HEK293 (cell line): ENCODE measurements around the gene ISOC2.
A peak's percentile ranks its signal among the peaks of the same experiment; 100 is the strongest.

Source experiments
- KLF8 ChIP-seq: fragments of 450-650 bp; formaldehyde crosslinking; IDR thresholded peaks from 2 replicates; pipeline ENCODE4 v1.5.1; 2016; ENCODE audit warnings: missing biosample characterization, missing genetic modification characterization
- KLF9 ChIP-seq: fragments of 450-650 bp; formaldehyde crosslinking; IDR thresholded peaks from 2 replicates; pipeline ENCODE4 v1.5.1; 2016; ENCODE audit warnings: missing biosample characterization, missing genetic modification characterization, low read depth
- MZF1 ChIP-seq: fragments of 450-650 bp; formaldehyde crosslinking; IDR thresholded peaks from 2 replicates; pipeline ENCODE4 v1.5.1; 2017; ENCODE audit warnings: missing biosample characterization, missing genetic modification characterization, borderline replicate concordance
- SETDB1 ChIP-seq: IDR thresholded peaks from one replicate; pipeline ENCODE4 v1.6.1; 2017; ENCODE audit warnings: mild to moderate bottlenecking, low read length, moderate library complexity, mixed read lengths; ENCODE audit not compliant: insufficient read length
- ZBTB17 ChIP-seq: fragments of 450-650 bp; formaldehyde crosslinking; IDR thresholded peaks from 2 replicates; pipeline ENCODE4 v1.5.1; 2016; ENCODE audit warnings: missing biosample characterization, missing genetic modification characterization
- ZFHX2 ChIP-seq: fragments of 450-650 bp; formaldehyde crosslinking; conservative IDR thresholded peaks from 2 replicates; pipeline ENCODE4 v1.5.1; 2016; ENCODE audit warnings: missing biosample characterization, missing genetic modification characterization
- ZFP3 ChIP-seq: fragments of 450-650 bp; formaldehyde crosslinking; IDR thresholded peaks from 2 replicates; pipeline ENCODE4 v1.5.1; 2016; ENCODE audit warnings: low read depth, missing biosample characterization, missing genetic modification characterization
- ZNF140 ChIP-seq: fragments of 450-650 bp; formaldehyde crosslinking; IDR thresholded peaks from 2 replicates; pipeline ENCODE4 v1.5.1; 2016; ENCODE audit warnings: missing biosample characterization, missing genetic modification characterization
- ZNF16 ChIP-seq: fragments of 450-650 bp; formaldehyde crosslinking; IDR thresholded peaks from 2 replicates; pipeline ENCODE4 v1.5.1; 2016; ENCODE audit warnings: low read depth, missing biosample characterization, missing genetic modification characterization
- ZNF202 ChIP-seq: fragments of 450-650 bp; formaldehyde crosslinking; IDR thresholded peaks from 2 replicates; pipeline ENCODE4 v1.5.1; 2016; ENCODE audit warnings: missing biosample characterization, missing genetic modification characterization, borderline replicate concordance
- ZNF211 ChIP-seq: fragments of 450-650 bp; formaldehyde crosslinking; IDR thresholded peaks from 2 replicates; pipeline ENCODE4 v1.5.1; 2016; ENCODE audit warnings: low read depth, missing biosample characterization, missing genetic modification characterization
- ZNF302 ChIP-seq: fragments of 450-650 bp; formaldehyde crosslinking; IDR thresholded peaks from 2 replicates; pipeline ENCODE4 v1.5.1; 2016; ENCODE audit warnings: missing biosample characterization, missing genetic modification characterization, low read depth
- ZNF416 ChIP-seq: fragments of 450-650 bp; formaldehyde crosslinking; IDR thresholded peaks from 2 replicates; pipeline ENCODE4 v1.5.1; 2016; ENCODE audit warnings: missing biosample characterization, missing genetic modification characterization
- ZNF521 ChIP-seq: fragments of 450-650 bp; formaldehyde crosslinking; IDR thresholded peaks from 2 replicates; pipeline ENCODE4 v1.5.1; 2017; ENCODE audit warnings: missing biosample characterization, mild to moderate bottlenecking, missing genetic modification characterization
- ZNF529 ChIP-seq: fragments of 450-650 bp; formaldehyde crosslinking; IDR thresholded peaks from 2 replicates; pipeline ENCODE4 v1.5.1; 2017; ENCODE audit warnings: missing genetic modification characterization, missing biosample characterization; ENCODE audit not compliant: insufficient replicate concordance
- ZNF549 ChIP-seq: fragments of 450-650 bp; IDR thresholded peaks from 2 replicates; pipeline ENCODE4 v1.5.1; 2018; ENCODE audit warnings: missing biosample characterization, missing genetic modification characterization, mild to moderate bottlenecking, inconsistent platforms, moderate library complexity
- ZNF561 ChIP-seq: fragments of 450-650 bp; IDR thresholded peaks from 2 replicates; pipeline ENCODE4 v1.5.1; 2018; ENCODE audit warnings: missing biosample characterization, missing genetic modification characterization, borderline replicate concordance
- ZNF596 ChIP-seq: fragments of 450-650 bp; IDR thresholded peaks from 2 replicates; pipeline ENCODE4 v1.5.0; 2018; ENCODE audit warnings: missing biosample characterization, mild to moderate bottlenecking, missing genetic modification characterization, moderate library complexity
- ZNF600 ChIP-seq: fragments of 450-650 bp; formaldehyde crosslinking; IDR thresholded peaks from 2 replicates; pipeline ENCODE4 v1.5.1; 2016; ENCODE audit warnings: missing biosample characterization, missing genetic modification characterization
- ZNF621 ChIP-seq: fragments of 450-650 bp; formaldehyde crosslinking; IDR thresholded peaks from 2 replicates; pipeline ENCODE4 v1.5.1; 2017; ENCODE audit warnings: missing biosample characterization, missing genetic modification characterization
- ZNF768 ChIP-seq: fragments of 450-650 bp; formaldehyde crosslinking; IDR thresholded peaks from 2 replicates; pipeline ENCODE4 v1.5.1; 2018; ENCODE audit warnings: missing biosample characterization, mild to moderate bottlenecking, missing genetic modification characterization
- ZNF785 ChIP-seq: fragments of 450-650 bp; formaldehyde crosslinking; IDR thresholded peaks from 2 replicates; pipeline ENCODE4 v1.5.1; 2016; ENCODE audit warnings: missing biosample characterization, missing genetic modification characterization
- TF ChIP-seq, protein P1 (sequence below): fragments of 450-650 bp; formaldehyde crosslinking; IDR thresholded peaks from 2 replicates; pipeline ENCODE4 v1.5.1; 2017; ENCODE audit warnings: missing biosample characterization, missing genetic modification characterization
- TF ChIP-seq, protein P2 (sequence below): fragments of 450-650 bp; formaldehyde crosslinking; IDR thresholded peaks from 2 replicates; pipeline ENCODE4 v1.5.1; 2016; ENCODE audit warnings: missing biosample characterization, missing genetic modification characterization
- TF ChIP-seq, protein P3 (sequence below): fragments of 450-650 bp; formaldehyde crosslinking; IDR thresholded peaks from 2 replicates; pipeline ENCODE4 v1.5.1; 2016; ENCODE audit warnings: missing biosample characterization, missing genetic modification characterization
- TF ChIP-seq, protein P4 (sequence below): fragments of 450-650 bp; formaldehyde crosslinking; IDR thresholded peaks from 2 replicates; pipeline ENCODE4 v1.5.1; 2016; ENCODE audit warnings: missing biosample characterization, missing genetic modification characterization
- TF ChIP-seq, protein P5 (sequence below): fragments of 450-650 bp; formaldehyde crosslinking; IDR thresholded peaks from 2 replicates; pipeline ENCODE4 v1.5.1; 2016; ENCODE audit warnings: missing biosample characterization, missing genetic modification characterization
- TF ChIP-seq, protein P6 (sequence below): fragments of 450-650 bp; formaldehyde crosslinking; IDR thresholded peaks from 2 replicates; pipeline ENCODE4 v1.5.1; 2016; ENCODE audit warnings: missing biosample characterization, missing genetic modification characterization
- TF ChIP-seq, protein P7 (sequence below): fragments of 450-650 bp; formaldehyde crosslinking; IDR thresholded peaks from 2 replicates; pipeline ENCODE4 v1.5.1; 2016; ENCODE audit warnings: missing biosample characterization, missing genetic modification characterization, low read depth

ISOC2 gene

DNA sequence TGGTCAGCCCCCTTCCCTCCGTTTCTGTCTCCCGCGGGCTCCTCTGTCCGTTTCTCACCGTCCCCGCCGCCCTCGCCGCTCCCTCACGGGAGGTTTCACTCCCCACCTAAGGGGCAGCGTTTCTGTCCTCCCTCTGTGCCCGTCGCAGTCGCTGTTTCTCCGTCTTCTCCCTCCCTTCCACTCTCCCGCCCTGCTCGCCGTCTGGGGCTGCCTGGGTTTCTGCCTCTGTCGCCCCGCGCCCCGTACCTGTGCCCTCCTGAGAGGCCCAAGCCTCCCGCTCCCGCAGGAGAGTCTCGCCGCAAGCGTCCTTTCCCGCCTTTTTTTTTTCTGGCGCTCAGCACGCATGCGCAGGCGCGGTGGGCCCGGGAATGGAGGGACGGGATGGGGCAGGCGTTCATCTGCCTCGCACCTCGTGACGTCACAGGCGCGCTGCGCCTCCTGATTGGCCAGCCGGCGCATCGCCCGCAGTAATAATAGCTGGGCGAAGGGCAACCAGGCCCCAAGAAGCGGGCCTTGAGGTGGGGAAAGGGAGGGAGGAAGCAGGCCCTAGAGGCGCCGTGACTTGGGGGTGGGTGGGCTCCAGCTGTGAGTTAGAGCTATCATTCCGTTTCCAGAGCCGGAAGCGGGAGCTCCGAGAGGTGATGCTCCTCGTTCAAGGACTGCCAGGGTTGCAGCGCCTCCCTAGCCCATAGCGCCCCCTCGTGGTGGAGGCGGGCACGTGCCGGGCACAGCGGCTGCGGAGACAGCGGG lies 42.2 kb upstream of the ISOC2 start (continued):
- TF ChIP-seq ZNF416 (tag by site-specific recombination): no peak
- no peak for TF ChIP-seq ZNF768
- no peak for TF ChIP-seq ZNF529 (tag by site-specific recombination)
- peak; percentile 68; the same call in 1 of the 2 replicates for TF ChIP-seq ZNF561 (tag by site-specific recombination)
- no peak for TF ChIP-seq ZNF302 (tag by site-specific recombination)
- TF ChIP-seq ZFP3 (tag by site-specific recombination): no peak
- TF ChIP-seq, protein P1, sequence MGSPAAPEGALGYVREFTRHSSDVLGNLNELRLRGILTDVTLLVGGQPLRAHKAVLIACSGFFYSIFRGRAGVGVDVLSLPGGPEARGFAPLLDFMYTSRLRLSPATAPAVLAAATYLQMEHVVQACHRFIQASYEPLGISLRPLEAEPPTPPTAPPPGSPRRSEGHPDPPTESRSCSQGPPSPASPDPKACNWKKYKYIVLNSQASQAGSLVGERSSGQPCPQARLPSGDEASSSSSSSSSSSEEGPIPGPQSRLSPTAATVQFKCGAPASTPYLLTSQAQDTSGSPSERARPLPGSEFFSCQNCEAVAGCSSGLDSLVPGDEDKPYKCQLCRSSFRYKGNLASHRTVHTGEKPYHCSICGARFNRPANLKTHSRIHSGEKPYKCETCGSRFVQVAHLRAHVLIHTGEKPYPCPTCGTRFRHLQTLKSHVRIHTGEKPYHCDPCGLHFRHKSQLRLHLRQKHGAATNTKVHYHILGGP (tag by site-specific recombination): no peak
- peak; percentile 59 for TF ChIP-seq SETDB1
- TF ChIP-seq ZNF140 (tag by site-specific recombination): no peak
- TF ChIP-seq ZNF16 (tag by site-specific recombination): no peak
- TF ChIP-seq, protein P2, sequence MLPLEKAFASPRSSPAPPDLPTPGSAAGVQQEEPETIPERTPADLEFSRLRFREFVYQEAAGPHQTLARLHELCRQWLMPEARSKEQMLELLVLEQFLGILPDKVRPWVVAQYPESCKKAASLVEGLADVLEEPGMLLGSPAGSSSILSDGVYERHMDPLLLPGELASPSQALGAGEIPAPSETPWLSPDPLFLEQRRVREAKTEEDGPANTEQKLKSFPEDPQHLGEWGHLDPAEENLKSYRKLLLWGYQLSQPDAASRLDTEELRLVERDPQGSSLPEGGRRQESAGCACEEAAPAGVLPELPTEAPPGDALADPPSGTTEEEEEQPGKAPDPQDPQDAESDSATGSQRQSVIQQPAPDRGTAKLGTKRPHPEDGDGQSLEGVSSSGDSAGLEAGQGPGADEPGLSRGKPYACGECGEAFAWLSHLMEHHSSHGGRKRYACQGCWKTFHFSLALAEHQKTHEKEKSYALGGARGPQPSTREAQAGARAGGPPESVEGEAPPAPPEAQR: peak; percentile 21; the same call in 1 of the 2 replicates
- TF ChIP-seq, protein P3, sequence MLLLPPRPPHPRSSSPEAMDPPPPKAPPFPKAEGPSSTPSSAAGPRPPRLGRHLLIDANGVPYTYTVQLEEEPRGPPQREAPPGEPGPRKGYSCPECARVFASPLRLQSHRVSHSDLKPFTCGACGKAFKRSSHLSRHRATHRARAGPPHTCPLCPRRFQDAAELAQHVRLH: no peak
- TF ChIP-seq ZNF521 (tag by site-specific recombination): no peak
- TF ChIP-seq, protein P4, sequence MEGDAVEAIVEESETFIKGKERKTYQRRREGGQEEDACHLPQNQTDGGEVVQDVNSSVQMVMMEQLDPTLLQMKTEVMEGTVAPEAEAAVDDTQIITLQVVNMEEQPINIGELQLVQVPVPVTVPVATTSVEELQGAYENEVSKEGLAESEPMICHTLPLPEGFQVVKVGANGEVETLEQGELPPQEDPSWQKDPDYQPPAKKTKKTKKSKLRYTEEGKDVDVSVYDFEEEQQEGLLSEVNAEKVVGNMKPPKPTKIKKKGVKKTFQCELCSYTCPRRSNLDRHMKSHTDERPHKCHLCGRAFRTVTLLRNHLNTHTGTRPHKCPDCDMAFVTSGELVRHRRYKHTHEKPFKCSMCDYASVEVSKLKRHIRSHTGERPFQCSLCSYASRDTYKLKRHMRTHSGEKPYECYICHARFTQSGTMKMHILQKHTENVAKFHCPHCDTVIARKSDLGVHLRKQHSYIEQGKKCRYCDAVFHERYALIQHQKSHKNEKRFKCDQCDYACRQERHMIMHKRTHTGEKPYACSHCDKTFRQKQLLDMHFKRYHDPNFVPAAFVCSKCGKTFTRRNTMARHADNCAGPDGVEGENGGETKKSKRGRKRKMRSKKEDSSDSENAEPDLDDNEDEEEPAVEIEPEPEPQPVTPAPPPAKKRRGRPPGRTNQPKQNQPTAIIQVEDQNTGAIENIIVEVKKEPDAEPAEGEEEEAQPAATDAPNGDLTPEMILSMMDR (tag by site-specific recombination): peak; percentile 97
- no peak for TF ChIP-seq ZNF211 (tag by site-specific recombination)
- TF ChIP-seq, protein P5, sequence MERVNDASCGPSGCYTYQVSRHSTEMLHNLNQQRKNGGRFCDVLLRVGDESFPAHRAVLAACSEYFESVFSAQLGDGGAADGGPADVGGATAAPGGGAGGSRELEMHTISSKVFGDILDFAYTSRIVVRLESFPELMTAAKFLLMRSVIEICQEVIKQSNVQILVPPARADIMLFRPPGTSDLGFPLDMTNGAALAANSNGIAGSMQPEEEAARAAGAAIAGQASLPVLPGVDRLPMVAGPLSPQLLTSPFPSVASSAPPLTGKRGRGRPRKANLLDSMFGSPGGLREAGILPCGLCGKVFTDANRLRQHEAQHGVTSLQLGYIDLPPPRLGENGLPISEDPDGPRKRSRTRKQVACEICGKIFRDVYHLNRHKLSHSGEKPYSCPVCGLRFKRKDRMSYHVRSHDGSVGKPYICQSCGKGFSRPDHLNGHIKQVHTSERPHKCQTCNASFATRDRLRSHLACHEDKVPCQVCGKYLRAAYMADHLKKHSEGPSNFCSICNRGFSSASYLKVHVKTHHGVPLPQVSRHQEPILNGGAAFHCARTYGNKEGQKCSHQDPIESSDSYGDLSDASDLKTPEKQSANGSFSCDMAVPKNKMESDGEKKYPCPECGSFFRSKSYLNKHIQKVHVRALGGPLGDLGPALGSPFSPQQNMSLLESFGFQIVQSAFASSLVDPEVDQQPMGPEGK (tag by site-specific recombination): peak; percentile 49
- no peak for TF ChIP-seq ZFHX2 (tag by site-specific recombination)
- no peak for TF ChIP-seq ZNF202 (tag by site-specific recombination)
- TF ChIP-seq ZNF596 (tag by site-specific recombination): no peak
- peak; percentile 40; the same call in 1 of the 2 replicates for TF ChIP-seq KLF9
- TF ChIP-seq MZF1: no peak; the same call in 1 of the 2 replicates
- TF ChIP-seq ZNF549: no peak
- TF ChIP-seq ZNF600: no peak
- peak; percentile 77; the same call in 1 of the 2 replicates for TF ChIP-seq ZNF785 (tag by site-specific recombination)
- TF ChIP-seq, protein P6, sequence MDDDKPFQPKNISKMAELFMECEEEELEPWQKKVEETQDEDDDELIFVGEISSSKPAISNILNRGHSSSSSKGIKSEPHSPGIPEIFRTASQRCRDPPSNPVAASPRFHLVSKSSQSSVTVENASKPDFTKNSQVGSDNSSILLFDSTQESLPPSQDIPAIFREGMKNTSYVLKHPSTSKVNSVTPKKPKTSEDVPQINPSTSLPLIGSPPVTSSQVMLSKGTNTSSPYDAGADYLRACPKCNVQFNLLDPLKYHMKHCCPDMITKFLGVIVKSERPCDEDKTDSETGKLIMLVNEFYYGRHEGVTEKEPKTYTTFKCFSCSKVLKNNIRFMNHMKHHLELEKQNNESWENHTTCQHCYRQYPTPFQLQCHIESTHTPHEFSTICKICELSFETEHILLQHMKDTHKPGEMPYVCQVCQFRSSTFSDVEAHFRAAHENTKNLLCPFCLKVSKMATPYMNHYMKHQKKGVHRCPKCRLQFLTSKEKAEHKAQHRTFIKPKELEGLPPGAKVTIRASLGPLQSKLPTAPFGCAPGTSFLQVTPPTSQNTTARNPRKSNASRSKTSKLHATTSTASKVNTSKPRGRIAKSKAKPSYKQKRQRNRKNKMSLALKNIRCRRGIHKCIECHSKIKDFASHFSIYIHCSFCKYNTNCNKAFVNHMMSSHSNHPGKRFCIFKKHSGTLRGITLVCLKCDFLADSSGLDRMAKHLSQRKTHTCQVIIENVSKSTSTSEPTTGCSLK: no peak
- TF ChIP-seq, protein P7, sequence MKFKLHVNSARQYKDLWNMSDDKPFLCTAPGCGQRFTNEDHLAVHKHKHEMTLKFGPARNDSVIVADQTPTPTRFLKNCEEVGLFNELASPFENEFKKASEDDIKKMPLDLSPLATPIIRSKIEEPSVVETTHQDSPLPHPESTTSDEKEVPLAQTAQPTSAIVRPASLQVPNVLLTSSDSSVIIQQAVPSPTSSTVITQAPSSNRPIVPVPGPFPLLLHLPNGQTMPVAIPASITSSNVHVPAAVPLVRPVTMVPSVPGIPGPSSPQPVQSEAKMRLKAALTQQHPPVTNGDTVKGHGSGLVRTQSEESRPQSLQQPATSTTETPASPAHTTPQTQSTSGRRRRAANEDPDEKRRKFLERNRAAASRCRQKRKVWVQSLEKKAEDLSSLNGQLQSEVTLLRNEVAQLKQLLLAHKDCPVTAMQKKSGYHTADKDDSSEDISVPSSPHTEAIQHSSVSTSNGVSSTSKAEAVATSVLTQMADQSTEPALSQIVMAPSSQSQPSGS (tag by site-specific recombination): peak; percentile 87; the same call in 1 of the 2 replicates
- TF ChIP-seq ZNF621: no peak
- TF ChIP-seq KLF8 (tag by site-specific recombination): peak; percentile 37
- peak; percentile 88 for TF ChIP-seq ZBTB17 (tag by site-specific recombination)
